Activated CD4-positive, alpha-beta T cell treated with anti-CD3 and anti-CD28 coated beads, Interleukin-2, Interleukin-6, amounts not matched to agents 100 ng/mL and 50 ng/mL, durations not matched to agents 16 hours and 8 hours (primary cell): Measurements from ENCODE around the gene COL24A1.

Experiments used
- DNase-seq: peaks from one replicate; pipeline ENCODE4 v3.0.0-alpha.2; 2020

COL24A1 gene

DNA sequence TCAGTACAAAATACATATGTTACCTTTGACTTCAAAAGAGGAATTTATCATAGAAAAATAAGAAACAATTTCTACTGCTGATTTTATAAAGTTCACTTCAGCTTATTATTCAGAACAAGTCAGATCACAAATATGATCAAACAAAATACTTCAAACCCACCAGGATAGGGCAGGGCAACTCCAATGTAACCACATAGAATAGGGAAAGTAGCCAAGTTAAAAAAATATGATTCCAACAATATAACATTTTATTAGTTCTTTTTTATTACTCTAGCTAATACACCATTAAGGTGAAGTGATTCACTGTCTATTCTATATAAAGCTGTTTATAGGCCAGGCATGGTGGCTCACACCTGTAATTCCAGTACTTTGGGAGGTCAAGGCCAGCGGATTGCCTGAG is 393.8 kb downstream of the COL24A1 start:
- no peak for DNase-seq

DNA sequence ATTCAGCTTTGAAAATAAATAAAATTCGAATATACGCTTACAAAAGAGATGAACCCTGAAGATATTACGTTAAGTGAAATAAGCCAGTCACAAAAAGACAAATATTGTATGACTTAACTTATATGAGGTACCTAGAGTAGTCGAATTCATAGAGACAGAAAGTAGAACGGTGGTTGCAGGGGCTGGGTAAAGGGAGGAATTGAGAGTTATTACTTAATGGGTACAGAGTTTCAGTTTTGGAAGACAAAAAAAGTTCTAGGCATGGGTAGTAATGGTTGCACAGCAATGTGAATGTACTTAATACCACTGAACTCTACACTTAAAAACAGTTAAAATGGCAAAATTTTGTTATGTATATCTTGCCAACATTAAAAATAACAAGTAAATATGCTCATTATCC is 399.7 kb downstream of the COL24A1 start:
- no peak for DNase-seq

DNA sequence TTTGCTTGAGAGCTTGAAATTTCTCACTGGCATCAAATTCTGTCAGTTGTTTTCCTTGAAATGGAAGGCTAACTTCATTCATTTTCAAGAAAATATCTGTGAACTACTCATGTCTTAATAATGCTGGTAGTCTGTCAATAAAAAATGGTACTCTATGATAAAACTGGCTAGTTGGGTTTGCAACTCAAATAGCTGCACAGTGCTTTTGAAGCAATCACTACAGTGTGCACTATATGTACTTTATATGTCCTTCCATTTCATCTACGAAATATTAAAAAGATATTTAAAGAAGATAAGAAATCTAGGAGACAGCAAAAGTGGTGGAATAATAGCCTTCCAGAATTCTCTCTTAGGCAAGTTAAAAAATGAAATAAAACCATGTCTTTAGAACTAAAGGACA is 408.5 kb downstream of the COL24A1 start:
- no peak for DNase-seq

DNA sequence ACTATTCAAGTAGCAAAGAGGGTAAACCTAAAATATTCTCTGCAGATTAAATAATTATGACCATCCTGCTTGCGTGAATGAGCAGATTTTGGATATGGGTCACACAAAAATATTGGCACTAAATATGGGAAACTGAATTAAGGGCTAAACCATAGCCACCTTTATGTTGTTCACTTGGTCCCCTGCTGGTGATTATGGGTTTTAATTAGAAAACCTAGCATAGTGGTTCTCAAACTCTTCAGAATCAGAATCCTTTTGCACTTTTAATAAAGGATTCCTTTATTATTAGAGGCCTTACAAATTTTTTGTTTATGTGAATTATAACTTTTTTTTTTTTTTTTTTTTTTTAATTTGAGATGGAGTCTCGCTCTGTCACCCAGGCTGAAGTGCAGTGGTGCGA is 409.8 kb downstream of the COL24A1 start:
- DNase-seq = no peak

DNA sequence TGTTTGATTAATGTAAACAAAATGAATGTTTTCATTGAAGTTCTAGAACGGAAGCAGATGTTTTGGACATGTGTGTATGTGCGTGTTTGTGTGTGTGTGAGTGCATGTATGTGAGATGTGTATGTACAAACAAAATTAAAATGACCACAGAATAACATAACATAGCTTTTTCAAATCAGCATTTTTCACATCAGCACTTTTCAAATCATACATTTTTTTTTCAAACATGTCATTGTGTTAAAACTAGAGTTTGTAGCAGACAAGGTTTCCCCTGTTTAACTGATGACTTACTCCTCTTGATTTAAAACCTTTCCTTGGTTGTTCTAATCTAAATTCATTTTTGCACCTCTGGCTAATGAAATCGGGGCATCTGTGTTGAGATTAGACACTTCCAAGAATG is 412.8 kb downstream of the COL24A1 start:
- no peak for DNase-seq

DNA sequence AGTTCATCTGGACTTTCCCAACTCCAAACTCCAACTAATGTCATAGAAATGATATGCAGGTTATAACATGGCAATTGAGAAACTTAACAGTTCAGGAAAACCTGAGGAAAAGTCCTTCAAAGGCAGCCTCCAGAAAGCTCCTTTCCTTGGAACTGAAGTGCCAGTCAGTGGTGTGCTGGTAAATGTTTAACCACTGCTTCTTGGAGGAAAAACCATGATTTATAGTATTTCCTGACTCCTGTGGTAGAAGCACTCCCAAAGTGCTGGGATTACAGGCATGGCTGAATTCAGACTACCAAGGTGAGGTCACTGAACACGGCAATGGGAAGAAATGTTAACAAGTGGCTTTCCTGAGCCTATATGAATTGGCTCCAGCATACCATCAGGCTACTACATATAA is 421.6 kb downstream of the COL24A1 start:
- DNase-seq = no peak

DNA sequence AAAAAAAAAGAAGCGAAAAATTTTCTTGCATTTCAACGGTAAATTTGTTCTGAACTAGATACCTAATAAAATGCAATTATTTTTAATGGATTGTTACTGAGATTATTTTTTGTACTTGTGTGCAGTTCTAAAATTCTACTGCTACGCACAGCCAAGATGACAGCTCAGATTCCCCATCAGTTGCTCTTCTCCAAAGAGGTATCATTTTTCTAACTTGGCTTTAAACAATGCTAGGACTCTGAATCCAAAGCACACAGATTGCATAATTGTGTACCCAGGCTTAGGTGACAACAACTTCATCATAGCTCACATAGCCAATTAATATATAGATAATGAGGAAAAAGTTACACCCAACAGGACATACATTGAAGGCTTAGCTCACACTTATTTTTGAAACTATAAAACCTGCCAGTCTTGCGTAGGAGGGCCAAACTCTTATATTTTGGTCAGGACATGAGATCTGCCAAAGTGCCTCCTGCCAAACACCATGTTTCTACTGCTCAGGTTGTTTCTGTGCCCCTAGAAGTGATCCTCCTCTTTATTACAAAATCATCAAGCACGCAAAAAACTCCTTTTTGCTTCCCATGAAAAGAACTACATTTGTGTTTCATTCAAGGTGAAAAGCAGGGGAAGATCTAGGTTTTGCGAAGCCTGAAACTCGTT is 437.8 kb downstream of the COL24A1 start:
- no peak for DNase-seq

DNA sequence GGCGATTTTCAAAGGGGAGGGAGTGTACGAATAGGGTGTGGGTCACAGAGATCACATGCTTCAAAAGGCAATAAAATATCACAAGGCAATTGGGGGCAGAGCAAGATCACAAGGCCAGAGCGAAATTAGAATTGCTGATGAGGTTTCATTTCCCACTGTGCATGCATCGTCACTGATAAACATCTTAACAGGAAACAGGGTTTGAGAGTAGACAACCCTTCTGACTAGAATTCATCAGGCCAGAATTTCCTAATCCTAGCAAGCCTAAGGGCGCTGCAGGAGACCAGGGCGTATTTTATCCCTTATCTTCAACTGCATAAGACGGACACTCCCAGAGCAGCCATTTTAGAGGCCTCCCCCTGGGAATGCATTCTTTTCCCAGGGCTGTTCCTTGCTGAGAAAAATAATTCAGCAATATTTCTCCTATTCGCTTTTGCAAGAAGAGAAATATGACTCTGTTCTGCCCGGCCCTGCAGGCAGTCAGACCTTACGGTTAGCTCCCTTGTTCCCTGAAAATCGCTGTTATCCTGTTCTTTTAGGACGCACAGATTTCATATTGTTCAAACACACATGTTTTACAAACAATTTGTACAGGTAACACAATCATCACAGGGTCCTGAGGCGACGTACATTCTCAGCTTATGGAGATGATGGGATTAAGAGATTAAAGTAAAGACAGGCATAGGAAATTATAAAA is 442.0 kb downstream of the COL24A1 start:
- DNase-seq = peak; percentile 9

DNA sequence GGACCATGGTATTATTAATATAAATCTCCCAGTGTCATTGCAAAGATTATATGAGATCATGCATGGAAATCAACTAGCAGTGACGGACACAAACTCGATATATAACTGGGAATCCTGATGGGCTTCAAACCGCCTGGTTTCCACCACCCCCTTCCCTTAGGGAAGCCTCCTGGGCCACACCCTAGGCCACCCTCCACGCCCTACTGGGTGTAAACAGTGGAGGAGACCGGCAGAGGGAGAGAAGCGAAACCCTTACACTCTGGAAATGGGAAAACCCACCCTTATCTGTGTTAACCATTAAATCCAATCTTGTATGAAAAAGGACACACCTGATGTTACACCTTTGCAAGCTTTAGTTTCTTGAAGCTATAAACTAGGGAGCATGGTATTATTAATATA is 447.7 kb downstream of the COL24A1 start:
- DNase-seq = no peak

DNA sequence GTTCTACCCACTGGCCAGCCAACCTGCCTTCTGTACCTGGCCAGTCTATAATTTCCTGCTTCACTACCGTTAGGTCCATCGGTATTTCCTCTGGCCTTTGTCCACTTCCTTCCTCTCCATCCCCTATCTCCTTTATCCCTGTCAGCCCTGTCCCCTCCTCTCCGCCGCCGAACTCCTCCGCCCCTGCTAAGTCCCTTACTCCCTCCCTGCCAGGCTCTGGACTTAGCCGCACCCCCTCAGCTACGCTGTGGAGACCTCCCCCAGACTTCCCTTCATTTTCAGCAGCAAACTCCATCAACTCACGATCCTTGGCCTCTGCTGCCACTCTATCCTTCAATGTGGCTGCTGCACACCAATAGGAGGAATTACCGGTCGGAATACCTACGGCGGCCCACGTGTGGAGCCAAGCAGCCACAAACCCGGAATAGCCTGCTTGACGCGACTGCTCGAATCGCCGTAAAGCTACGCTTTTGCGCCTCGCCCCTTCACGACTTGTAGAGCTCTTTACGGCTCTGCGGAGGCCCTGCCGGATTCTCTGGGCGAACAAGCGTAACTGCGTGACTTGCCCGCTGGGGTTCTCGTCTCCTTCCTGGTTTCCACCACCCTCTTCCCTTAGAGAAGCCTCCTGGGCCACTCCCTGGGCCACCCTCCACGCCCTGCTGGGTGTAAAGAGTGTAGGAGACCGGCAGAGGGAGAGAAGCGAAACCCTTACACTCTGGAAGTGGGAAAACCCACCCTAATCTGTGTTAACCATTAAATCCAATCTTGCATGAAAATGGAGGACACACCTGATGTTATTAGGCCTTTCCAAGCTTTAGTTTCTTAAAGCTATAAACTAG is 448.4 kb downstream of the COL24A1 start, which contains the start of gene ZNHIT6:
TSS of gene ZNHIT6 (minus strand) at position 444 of the 839 bp plus-strand sequence. CDS start at position 295, 149 bp downstream.
- DNase-seq = peak; percentile 94

DNA sequence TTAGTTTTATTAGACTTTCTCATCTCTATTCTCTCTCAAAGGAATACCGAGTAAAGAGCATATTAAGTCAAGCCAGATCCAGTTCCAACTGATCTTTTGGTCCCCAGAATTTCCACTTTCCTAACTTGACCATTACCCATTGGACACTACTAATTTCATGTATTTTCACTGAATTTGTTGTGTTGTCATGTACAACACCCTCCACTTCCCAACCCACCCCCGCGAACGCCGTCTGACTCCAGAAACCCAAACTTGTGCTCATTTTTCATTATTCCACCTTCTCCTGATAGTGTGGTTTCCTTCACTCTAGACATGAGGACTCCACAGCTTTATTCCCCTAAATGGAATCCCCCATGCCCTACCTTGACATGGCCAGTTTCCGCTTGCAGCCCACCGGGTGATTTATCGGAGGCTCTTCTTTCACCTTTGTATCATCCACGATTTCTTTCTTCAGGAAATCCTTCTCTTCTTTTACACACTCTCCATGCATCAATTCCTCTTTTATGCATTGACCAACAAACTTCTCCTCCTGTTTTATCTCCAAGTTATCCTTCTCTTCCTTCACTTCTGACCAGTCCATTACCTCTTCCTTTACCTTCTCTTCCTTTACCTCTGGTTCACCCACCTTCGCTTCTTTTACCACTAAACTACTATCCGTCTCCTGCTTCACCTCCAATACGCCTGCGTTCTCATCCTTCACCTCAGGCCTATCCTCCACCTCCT is 449.1 kb downstream of the COL24A1 start:
- DNase-seq = no peak

DNA sequence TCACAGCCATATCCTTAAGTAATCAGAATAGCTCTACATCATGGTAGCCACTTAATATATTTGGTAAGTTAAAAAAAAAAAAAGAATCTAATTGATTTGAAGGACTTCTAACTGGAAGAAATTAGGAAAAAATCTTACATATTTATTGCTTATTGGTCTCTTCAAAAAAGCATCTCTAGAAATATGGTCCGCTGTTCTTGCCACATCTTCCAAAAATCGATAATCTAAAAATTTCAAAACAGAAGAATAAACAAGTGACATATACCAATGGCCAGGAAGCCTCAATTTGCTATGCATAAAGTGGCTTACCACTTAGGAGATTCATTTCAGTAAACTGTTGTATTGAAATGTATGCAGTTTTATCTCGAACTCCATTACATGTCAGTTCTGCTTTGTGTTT is 450.6 kb downstream of the COL24A1 start:
- DNase-seq = no peak

DNA sequence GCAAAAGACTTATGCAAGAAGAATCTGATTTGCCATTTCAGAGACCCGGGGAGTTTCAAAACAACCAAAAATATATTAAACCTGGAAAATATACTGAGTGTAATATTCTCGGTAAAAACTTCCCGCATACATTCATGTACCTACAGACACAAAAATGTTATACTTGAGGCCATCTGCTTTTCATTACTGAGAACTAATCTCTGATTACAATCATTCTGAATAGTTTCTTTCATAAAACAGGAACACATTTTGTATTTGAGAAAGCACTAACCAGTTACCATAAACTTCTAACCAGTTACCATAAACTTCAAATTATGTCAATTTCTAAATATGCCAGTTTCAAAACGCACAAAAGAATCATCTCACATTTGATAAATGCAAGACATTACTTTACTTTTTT is 456.1 kb downstream of the COL24A1 start:
- DNase-seq = no peak

DNA sequence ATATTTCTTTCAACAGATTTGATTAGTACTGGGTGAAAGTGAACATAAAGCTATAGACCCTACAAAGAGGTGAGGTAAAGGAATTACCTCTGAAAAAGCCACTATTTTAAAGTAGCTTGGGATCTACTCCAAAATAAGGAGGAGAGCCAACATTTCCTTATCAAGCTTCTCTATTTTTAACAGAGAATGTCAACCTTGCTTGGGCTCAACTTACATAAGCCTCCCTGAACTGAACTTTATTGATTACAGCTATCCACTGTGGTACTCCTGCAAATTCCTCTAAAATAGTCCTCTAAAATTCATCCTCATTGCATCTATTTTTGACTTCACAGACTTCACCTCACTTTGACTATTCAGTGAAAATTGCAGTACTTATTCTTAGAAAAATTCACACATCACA is 458.7 kb downstream of the COL24A1 start:
- no peak for DNase-seq

DNA sequence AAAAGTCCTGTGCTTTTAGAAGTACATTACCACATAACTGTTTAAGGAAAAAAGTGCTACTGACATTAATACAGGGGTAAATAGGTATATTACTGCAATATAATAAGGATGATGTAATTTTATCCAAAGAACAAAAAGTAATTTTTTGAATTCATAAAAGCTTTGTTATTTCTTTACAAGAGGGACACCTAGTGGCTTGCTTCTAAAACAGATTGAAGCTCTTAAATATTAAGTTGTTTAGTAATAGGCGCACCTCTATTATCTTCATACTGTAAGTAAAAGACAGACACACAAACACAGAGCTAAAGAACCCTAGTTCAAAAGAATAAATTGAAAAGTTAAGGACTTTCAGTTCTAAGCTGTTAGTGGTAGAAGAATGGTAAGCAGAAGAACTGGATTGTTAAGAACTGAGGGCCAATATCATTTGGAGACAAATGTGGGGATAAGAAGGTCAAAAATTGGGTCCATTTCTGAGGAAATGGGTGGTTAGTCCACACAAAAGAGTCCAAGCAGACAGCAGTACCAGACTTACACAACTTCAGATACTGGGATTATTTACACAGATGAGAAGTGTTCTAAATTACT is 463.8 kb downstream of the COL24A1 start:
- no peak for DNase-seq

DNA sequence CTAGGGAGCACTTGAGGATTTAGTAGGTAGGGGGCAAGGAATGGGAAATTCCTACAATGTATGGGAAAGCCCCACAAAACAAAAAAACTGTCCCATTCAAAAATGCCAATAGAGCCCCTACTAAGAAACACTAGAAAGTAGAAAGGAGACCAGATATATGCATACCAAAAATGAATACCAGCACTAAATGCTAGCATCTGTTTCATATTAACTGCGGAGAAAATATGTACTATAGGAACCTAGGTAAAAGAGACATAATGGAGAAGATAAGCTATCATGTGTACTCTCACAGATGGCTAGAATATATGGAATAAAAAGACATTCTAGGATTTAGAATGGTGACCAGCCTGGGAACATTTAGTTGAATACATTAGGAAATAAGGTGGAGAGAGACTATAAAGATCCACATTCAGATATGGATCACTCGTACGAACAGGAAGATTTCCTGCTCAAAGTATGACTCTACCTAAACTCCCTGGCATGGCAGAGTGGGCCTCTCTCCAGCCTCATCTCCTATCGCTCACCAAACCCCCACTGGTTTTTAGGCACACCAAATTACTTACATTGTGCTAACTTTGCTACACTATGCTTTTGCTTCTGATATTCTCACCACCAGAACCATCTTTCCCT is 466.7 kb downstream of the COL24A1 start:
- DNase-seq = no peak

DNA sequence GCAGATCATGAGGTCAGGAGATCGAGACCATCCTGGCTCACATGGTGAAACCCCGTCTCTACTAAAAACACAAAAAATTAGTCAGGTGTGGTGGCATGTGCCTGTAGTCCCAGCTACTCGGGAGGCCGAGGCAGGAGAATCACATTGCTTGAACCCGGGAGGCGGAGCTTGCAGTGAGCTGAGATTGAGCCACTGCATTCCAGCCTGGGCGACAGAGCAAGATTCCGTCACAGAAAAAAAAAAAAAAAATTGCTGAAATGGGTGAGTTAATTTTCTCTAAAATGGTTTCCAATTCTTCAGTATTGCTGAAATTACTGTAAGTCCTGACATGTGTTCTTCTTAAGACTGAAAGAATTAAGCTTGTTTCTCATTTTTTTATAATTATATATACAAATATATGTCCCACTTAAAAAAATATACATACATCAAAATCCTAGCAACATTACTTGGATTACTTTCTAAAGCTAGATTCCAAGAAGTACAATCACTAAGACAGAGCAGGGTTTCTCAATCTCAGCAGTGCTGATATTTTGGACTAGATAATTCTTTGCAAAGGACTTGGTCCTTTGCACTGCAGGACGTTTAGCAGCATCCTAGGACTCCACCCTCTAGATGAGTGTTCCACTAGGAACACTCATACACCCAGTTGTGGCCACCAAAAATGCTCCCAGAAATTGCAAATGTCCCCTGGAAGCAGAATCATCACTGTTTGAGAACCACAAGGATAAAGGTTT is 473.1 kb downstream of the COL24A1 start:
- no peak for DNase-seq

DNA sequence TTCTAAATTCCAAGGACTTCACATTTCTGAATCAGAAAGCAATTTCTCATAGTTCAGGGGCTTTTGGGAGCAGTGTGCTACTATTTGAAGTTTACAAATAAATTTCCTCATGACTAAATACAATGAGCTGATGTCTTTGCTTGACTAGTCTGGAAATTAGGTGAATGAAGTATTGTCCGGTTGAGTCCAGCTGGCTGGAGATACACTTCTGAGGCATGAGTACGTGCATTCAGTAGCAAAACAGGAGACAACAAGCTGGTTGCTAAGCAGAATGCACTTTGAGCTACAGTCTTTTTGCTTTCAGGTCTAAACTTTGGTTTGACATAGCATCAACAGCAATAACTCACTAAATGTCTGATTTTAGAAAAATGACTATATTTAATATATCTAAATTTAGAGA is 475.5 kb downstream of the COL24A1 start:
- no peak for DNase-seq
